Fibroblast of lung (primary cell): Measurements from ENCODE around the gene OS9.

Experiments
- EZH2 ChIP-seq: IDR thresholded peaks from 2 replicates; pipeline ENCODE4 v1.5.1; 2012; ENCODE audit warnings: low read length, control low read depth, mild to moderate bottlenecking; ENCODE audit errors: missing control alignments
- TF ChIP-seq, protein P1 (sequence below), 2 donors: IDR thresholded peaks in 1 of 2; conservative IDR thresholded peaks in 1 of 2; 1 replicate in 1 of 2; 2 replicates in 1 of 2; pipeline ENCODE4 v1.5.1; 2011 to 2012; ENCODE audit warnings: low read length in 2 of 2, control low read depth in 1 of 2, inconsistent platforms in 1 of 2, low read depth in 1 of 2, mild to moderate bottlenecking in 1 of 2

DNA sequence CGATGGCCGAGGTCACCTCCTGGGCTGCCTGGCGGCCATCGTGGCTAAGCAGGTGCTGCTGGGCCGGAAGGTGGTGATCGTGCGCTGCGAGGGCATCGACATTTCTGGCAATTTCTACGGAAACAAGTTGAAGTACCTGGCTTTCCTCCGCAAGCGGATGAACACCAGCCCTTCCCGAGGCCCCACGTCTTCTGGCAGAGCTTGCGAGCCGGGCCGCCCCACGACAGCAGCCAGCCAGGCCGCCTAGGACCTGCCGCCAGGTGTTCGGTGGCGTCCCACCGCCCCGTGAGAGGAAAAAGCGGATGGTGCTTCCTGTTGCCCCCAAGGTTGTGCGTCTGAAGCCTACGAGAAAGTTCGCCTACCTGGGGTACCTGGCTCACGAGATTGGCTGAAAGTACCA, 19.2 kb upstream of the OS9 start:
- TF ChIP-seq, protein P1, sequence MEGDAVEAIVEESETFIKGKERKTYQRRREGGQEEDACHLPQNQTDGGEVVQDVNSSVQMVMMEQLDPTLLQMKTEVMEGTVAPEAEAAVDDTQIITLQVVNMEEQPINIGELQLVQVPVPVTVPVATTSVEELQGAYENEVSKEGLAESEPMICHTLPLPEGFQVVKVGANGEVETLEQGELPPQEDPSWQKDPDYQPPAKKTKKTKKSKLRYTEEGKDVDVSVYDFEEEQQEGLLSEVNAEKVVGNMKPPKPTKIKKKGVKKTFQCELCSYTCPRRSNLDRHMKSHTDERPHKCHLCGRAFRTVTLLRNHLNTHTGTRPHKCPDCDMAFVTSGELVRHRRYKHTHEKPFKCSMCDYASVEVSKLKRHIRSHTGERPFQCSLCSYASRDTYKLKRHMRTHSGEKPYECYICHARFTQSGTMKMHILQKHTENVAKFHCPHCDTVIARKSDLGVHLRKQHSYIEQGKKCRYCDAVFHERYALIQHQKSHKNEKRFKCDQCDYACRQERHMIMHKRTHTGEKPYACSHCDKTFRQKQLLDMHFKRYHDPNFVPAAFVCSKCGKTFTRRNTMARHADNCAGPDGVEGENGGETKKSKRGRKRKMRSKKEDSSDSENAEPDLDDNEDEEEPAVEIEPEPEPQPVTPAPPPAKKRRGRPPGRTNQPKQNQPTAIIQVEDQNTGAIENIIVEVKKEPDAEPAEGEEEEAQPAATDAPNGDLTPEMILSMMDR (conservative IDR thresholded peaks at IDR 0.05 in 1 of 2, IDR thresholded peaks at IDR 0.05 in 1 of 2; ENCODE audit: low read depth in 1 of 2, low read length in 2 of 2): no peak
- no peak for TF ChIP-seq EZH2
